CD14-positive monocyte (primary cell): ENCODE data around the gene EPSTI1. TPM values are rescaled to one million over a fixed set of nuclear protein-coding genes. Genes with fewer than 3 reads are reported as not detected.

Experiments
- DNase-seq, 3 donors: peaks; one replicate each; pipeline ENCODE4 v3.0.0-alpha.2; 2011 to 2022
- H2AFZ ChIP-seq: 2 replicates; pipeline ENCODE4 v1.6.0; 2012; ENCODE audit warnings: mild to moderate bottlenecking, low read depth, low read length, inconsistent platforms; ENCODE audit not compliant: insufficient read depth, poor library complexity, severe bottlenecking
- H3K27ac ChIP-seq, 2 donors: 1 replicate in 1 of 2; 2 replicates in 1 of 2; pipeline ENCODE4 v1.5.1; 2012 to 2013; ENCODE audit warnings: low read length in 2 of 2, control low read depth in 1 of 2, inconsistent platforms in 1 of 2, low read depth in 1 of 2, mild to moderate bottlenecking in 1 of 2
- H3K27me3 ChIP-seq, 2 donors: one replicate each; pipeline versions ENCODE4 v1.6.0 to v1.6.1; 2011 to 2013; ENCODE audit warnings: low read length in 2 of 2; ENCODE audit not compliant: control insufficient read depth in 2 of 2, insufficient read depth in 2 of 2
- H3K36me3 ChIP-seq, 2 donors: replicated peaks in 1 of 2; 1 replicate in 1 of 2; 2 replicates in 1 of 2; pipeline versions ENCODE4 v1.5.1 to v1.6.1; 2012 to 2013; ENCODE audit warnings: low read length in 2 of 2, control low read depth in 1 of 2, inconsistent platforms in 1 of 2, mild to moderate bottlenecking in 1 of 2; ENCODE audit not compliant: insufficient read depth in 2 of 2, control insufficient read depth in 1 of 2
- H3K4me1 ChIP-seq, 2 donors: 1 replicate in 1 of 2; 2 replicates in 1 of 2; pipeline versions ENCODE4 v1.5.1 to v1.6.1; 2012 to 2013; ENCODE audit warnings: low read length in 2 of 2, control low read depth in 1 of 2, inconsistent platforms in 1 of 2, mild to moderate bottlenecking in 1 of 2, moderate library complexity in 1 of 2; ENCODE audit not compliant: insufficient read depth in 2 of 2, control insufficient read depth in 1 of 2
- H3K4me2 ChIP-seq: replicated peaks from 2 replicates; pipeline ENCODE3; 2012; ENCODE audit warnings: low read length, moderate library complexity, mild to moderate bottlenecking; ENCODE audit not compliant: poor library complexity, severe bottlenecking; ENCODE audit errors: extremely low read depth
- H3K4me3 ChIP-seq, 3 experiments: fragments of 200-600 bp in 1 of 3; sonication (generic) in 1 of 3; replicated peaks in 1 of 3; 1 replicate in 2 of 3; 2 replicates in 1 of 3; pipeline ENCODE4 v1.5.1; 2011 to 2013; ENCODE audit warnings: low read length in 3 of 3, mild to moderate bottlenecking in 3 of 3, control low read depth in 2 of 3, low read depth in 2 of 3, inconsistent platforms in 1 of 3, moderate library complexity in 1 of 3
- H3K79me2 ChIP-seq: 2 replicates; pipeline ENCODE4 v1.6.0; 2012; ENCODE audit warnings: mild to moderate bottlenecking, control low read depth, inconsistent platforms, low read length, moderate library complexity; ENCODE audit not compliant: insufficient read depth
- H3K9ac ChIP-seq: 2 replicates; pipeline ENCODE4 v1.6.0; 2017; ENCODE audit warnings: low read length, mild to moderate bottlenecking; ENCODE audit not compliant: insufficient read depth, poor library complexity, severe bottlenecking
- H3K9me3 ChIP-seq, 2 donors: replicated peaks in 1 of 2; 1 replicate in 1 of 2; 2 replicates in 1 of 2; pipeline versions ENCODE4 v1.5.1 to v1.6.1; 2012 to 2013; ENCODE audit warnings: low read length in 2 of 2, control low read depth in 1 of 2; ENCODE audit not compliant: control insufficient read depth in 1 of 2, insufficient read depth in 1 of 2
- H4K20me1 ChIP-seq: 2 replicates; pipeline ENCODE4 v1.6.0; 2012; ENCODE audit warnings: mild to moderate bottlenecking, low read length, control low read depth, moderate library complexity; ENCODE audit not compliant: insufficient read depth
- H3K27ac Mint-ChIP-seq, 7 donors: one replicate each; pipeline ENCODE4 v1.8.0; 2020; ENCODE audit warnings: mild to moderate bottlenecking in 7 of 7, mixed read lengths in 7 of 7, moderate library complexity in 6 of 7, inconsistent platforms in 2 of 7
- H3K27me3 Mint-ChIP-seq, 3 donors: one replicate each; pipeline ENCODE4 v1.8.0; 2021 to 2022; ENCODE audit warnings: low read depth in 3 of 3, mild to moderate bottlenecking in 3 of 3, mixed read lengths in 3 of 3, moderate library complexity in 3 of 3, inconsistent platforms in 1 of 3
- H3K36me3 Mint-ChIP-seq, 2 donors: one replicate each; pipeline ENCODE4 v1.8.0; 2020; ENCODE audit warnings: mixed read lengths in 2 of 2, inconsistent platforms in 1 of 2, mild to moderate bottlenecking in 1 of 2
- H3K4me1 Mint-ChIP-seq: one replicate; pipeline ENCODE4 v1.8.0; 2020; ENCODE audit warnings: mild to moderate bottlenecking, mixed read lengths
- H3K4me3 Mint-ChIP-seq, 2 donors: one replicate each; pipeline ENCODE4 v1.8.0; 2020; ENCODE audit warnings: mild to moderate bottlenecking in 2 of 2, mixed read lengths in 2 of 2, moderate library complexity in 1 of 2
- H3K9me3 Mint-ChIP-seq, 7 donors: one replicate each; pipeline ENCODE4 v1.8.0; 2020 to 2022; ENCODE audit warnings: mixed read lengths in 7 of 7, mild to moderate bottlenecking in 6 of 7, moderate library complexity in 6 of 7, inconsistent platforms in 2 of 7
- CTCF ChIP-seq: fragments of 200-600 bp; IDR thresholded peaks from one replicate; pipeline ENCODE4 v1.8.0; 2022; ENCODE audit warnings: antibody characterized with exemption, mild to moderate bottlenecking
- WGBS: methylation state at CpG from one replicate; pipeline ENCODE4 v1.1.5; 2013; ENCODE audit warnings: missing lambda C conversion rate; ENCODE audit not compliant: insufficient coverage; 5-methylcytosine and 5-hydroxymethylcytosine counted together
- intact Hi-C, 2 donors: fragments of 100-400 bp; cut with micrococcal nuclease; formaldehyde crosslinking; loops; one replicate each; pipeline versions ENCODE4 v1.15.0 to v1.15.1; 2023
- polyA plus RNA-seq, 3 donors: library from polyadenylated mRNA; depleted of rRNA in 1 of 3; unstranded in 2 of 3; stranded (reverse) in 1 of 3; fragments of 300-500 nt in 2 of 3; fragments of >200 nt in 1 of 3; fragmentation: Illumina TruSeq in 2 of 3; gene quantifications; 1 replicate in 2 of 3; 2 replicates in 1 of 3; pipeline ENCODE4 v1.2.3, GENCODE V29; 2012 to 2021

EPSTI1 gene
- polyA plus RNA-seq, 3 donors, result 14.6 to 19.9 (median 16.4) TPM

DNA sequence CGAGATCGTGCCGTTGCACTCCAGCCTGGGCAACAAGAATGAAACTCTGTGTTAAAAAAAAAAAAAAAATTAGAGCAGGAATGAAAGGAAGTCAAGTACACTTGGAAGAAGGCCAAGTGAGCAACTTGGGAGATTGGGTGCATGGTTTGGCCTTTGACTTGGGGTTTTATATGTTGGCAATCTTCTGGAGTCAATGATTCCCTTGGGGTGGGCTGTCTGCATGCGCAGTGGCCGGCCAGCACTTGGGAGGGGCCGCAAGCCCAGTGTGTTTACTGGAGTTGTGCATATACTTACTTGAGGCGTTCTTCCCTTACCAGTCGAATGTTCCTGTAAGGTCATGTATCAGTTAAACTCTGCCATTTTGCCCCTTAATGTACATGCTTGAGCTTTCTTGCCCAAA lies 106.7 kb downstream of the EPSTI1 start:
- no peak overlapping the region for H3K4me3 ChIP-seq
- TF ChIP-seq CTCF, result no peak
- H2AFZ ChIP-seq, result no peak overlapping the region
- Mint-ChIP-seq H3K9me3 (peaks cover 0 to 4% (median 0%) of the 10 kb centered on the region in 7 donors), H3K4me3 (no peak overlapping the region), H3K36me3 (peaks cover 26 to 38% of the 10 kb centered on the region in 2 donors), H3K4me1 (peaks cover 18% of the 10 kb centered on the region), H3K27me3 (no peaks in the 10 kb centered on the region), H3K27ac (no peak overlapping the region)
- H3K27ac ChIP-seq, result no peak overlapping the region
- H3K27me3 ChIP-seq, result no peaks in the 10 kb centered on the region
- H4K20me1 ChIP-seq, result no peaks in the 10 kb centered on the region
- H3K36me3 ChIP-seq, result peaks cover 7 to 25% of the 10 kb centered on the region in 2 donors
- H3K9me3 ChIP-seq, result no peaks in the 10 kb centered on the region
- intact Hi-C loops, result no loop called here
- H3K9ac ChIP-seq, result no peak overlapping the region
- H3K79me2 ChIP-seq, result no peaks in the 10 kb centered on the region
- H3K4me1 ChIP-seq, result peaks cover 6 to 11% of the 10 kb centered on the region in 2 donors
- 100% methylated on average over 6 of the region's 8 CpGs for WGBS
- DNase-seq, result no peak
- H3K4me2 ChIP-seq, result no peak overlapping the region

DNA sequence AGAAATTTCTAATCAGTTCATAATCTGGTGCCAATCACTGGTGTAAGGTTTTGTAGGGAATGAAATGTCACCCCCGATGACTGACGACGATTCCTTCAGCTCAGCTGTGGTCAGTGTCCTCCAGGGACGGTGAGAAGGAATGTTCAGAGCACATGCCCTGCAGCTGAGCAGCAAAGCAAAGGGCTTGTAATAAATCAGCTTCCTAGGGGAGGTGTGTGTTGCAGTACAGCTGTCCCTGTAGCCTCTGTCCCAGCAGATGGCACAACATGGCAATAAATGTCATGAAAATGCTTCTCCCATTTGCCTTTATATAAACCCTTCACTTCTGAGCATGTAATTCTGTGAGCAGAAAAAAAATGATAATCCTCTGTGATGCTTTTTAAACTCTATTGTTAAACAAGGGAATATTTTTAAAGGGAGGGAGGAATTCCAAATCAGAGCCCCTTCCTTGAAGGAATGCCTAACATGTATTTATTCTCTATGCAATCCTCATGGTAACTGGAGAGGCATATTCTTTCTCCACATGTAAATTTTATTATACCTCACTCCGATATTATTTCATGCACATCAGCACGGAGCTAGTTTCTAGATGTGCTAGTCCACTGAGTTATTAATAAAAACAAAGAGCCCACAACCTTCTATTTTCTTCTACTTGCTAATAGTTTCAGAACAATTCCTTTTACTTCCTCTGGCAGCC lies 108.1 kb downstream of the EPSTI1 start:
- Histone ChIP-seq H3K9ac (no peak overlapping the region), H4K20me1 (no peaks in the 10 kb centered on the region), H3K79me2 (no peaks in the 10 kb centered on the region), H2AFZ (no peak overlapping the region), H3K9me3 (no peaks in the 10 kb centered on the region), H3K4me3 (no peak overlapping the region), H3K27ac (no peak overlapping the region), H3K4me2 (no peak overlapping the region), H3K36me3 (peaks cover 7 to 25% of the 10 kb centered on the region in 2 donors), H3K27me3 (no peaks in the 10 kb centered on the region), H3K4me1 (peaks cover 14 to 21% of the 10 kb centered on the region in 2 donors)
- H3K27ac Mint-ChIP-seq, result no peak overlapping the region
- WGBS, result 68% methylated on average over 6 of the region's 6 CpGs
- H3K27me3 Mint-ChIP-seq, result peaks cover 0 to 2% (median 0%) of the 10 kb centered on the region in 3 donors
- H3K36me3 Mint-ChIP-seq, result peaks cover 25 to 33% of the 10 kb centered on the region in 2 donors
- TF ChIP-seq CTCF, result no peak
- intact Hi-C loops, result no loop called here
- no peak overlapping the region for H3K4me3 Mint-ChIP-seq
- H3K9me3 Mint-ChIP-seq, result peaks cover 0 to 1% (median 0%) of the 10 kb centered on the region in 7 donors
- no peak for DNase-seq
- H3K4me1 Mint-ChIP-seq, result peaks cover 28% of the 10 kb centered on the region
